Measurements from ENCODE around the gene DLEU7.

The DLEU7 gene

GRCh38 chr13:50884265-50884664 is 40.8 kb upstream of the DLEU7 start:
- TF ChIP-seq CTCF (IDR thresholded peaks at IDR 0.05; ENCODE audit: low read depth, low read length), result no peak
- no peak overlapping the region for H3K4me3 ChIP-seq (replicated peaks in 1 of 2; ENCODE audit: low read depth in 2 of 2, low read length in 2 of 2)
- DNase-seq (ENCODE audit: low read depth in 2 of 2), result no peak

- H3K4me3 ChIP-seq (replicated peaks in 1 of 2; ENCODE audit: low read depth in 2 of 2, low read length in 2 of 2), result no peak overlapping the region
- TF ChIP-seq CTCF (IDR thresholded peaks at IDR 0.05; ENCODE audit: low read depth, low read length), result no peak
- DNase-seq (ENCODE audit: low read depth in 2 of 2), result no peak
These were observed 40.2 kb upstream of the DLEU7 start for GRCh38 chr13:50883728-50884127.

GRCh38 chr13:50882816-50883435 is 39.4 kb upstream of the DLEU7 start:
- no peak overlapping the region for H3K4me3 ChIP-seq (replicated peaks in 1 of 2; ENCODE audit: low read depth in 2 of 2, low read length in 2 of 2)
- no peak for TF ChIP-seq CTCF (IDR thresholded peaks at IDR 0.05; ENCODE audit: low read depth, low read length)
- no peak for DNase-seq (ENCODE audit: low read depth in 2 of 2)

- DNase-seq (ENCODE audit: low read depth in 2 of 2), result no peak
- no peak overlapping the region for H3K4me3 ChIP-seq (replicated peaks in 1 of 2; ENCODE audit: low read depth in 2 of 2, low read length in 2 of 2)
- no peak for TF ChIP-seq CTCF (IDR thresholded peaks at IDR 0.05; ENCODE audit: low read depth, low read length)
These were observed 30.5 kb upstream of the DLEU7 start for GRCh38 chr13:50873991-50874390.

- TF ChIP-seq CTCF (IDR thresholded peaks at IDR 0.05; ENCODE audit: low read depth, low read length), result no peak
- no peak overlapping the region for H3K4me3 ChIP-seq (replicated peaks in 1 of 2; ENCODE audit: low read depth in 2 of 2, low read length in 2 of 2)
- DNase-seq (ENCODE audit: low read depth in 2 of 2), result peak in 1 of 2 donors; percentile 14
These were observed 30.0 kb upstream of the DLEU7 start for GRCh38 chr13:50873467-50873866.

GRCh38 chr13:50871405-50871804 is 27.9 kb upstream of the DLEU7 start:
- DNase-seq (ENCODE audit: low read depth in 2 of 2), result no peak
- TF ChIP-seq CTCF (IDR thresholded peaks at IDR 0.05; ENCODE audit: low read depth, low read length), result no peak
- no peak overlapping the region for H3K4me3 ChIP-seq (replicated peaks in 1 of 2; ENCODE audit: low read depth in 2 of 2, low read length in 2 of 2)

GRCh38 chr13:50867637-50867945 is 24.1 kb upstream of the DLEU7 start:
- no peak for DNase-seq (ENCODE audit: low read depth in 2 of 2)
- no peak overlapping the region for H3K4me3 ChIP-seq (replicated peaks in 1 of 2; ENCODE audit: low read depth in 2 of 2, low read length in 2 of 2)
- TF ChIP-seq CTCF (IDR thresholded peaks at IDR 0.05; ENCODE audit: low read depth, low read length), result no peak
